Measurements from ENCODE around the gene ZDHHC12. TPM values are rescaled to one million over a fixed set of nuclear protein-coding genes. Genes with fewer than 3 reads are reported as not detected.

ZDHHC12 gene
- total and polyA plus RNA-seq, 2 of the 13 experiments (the other 11 are each of a cell fraction or from before 2014, with no cell fraction given), result 25.4 to 28.0 TPM

GRCh38 chr9:128689820-128690683, 33.9 kb downstream of the ZDHHC12 start (continued):
- TF ChIP-seq ZBED4 (CRISPR knock-in tag; IDR thresholded peaks at IDR 0.05; ENCODE audit: borderline replicate concordance) (peak; percentile 23; the same call in 1 of the 2 replicates), ZNF256 (CRISPR knock-in tag; conservative IDR thresholded peaks at IDR 0.05) (no peak), NKX3-1 (CRISPR knock-in tag; IDR thresholded peaks at IDR 0.05) (no peak), NBN (conservative IDR thresholded peaks at IDR 0.05) (no peak), MAZ (IDR thresholded peaks at IDR 0.05; ENCODE audit: borderline replicate concordance, low read depth, low read length) (no peak), MAZ (CRISPR knock-in tag; IDR thresholded peaks at IDR 0.05; ENCODE audit: low read depth) (0 out of 2 replicates have a peak, but pooled peaks have one; percentile 18), CBX5 (CRISPR knock-in tag; IDR thresholded peaks at IDR 0.05; ENCODE audit: borderline replicate concordance) (no peak), SAP130 (CRISPR knock-in tag; IDR thresholded peaks at IDR 0.05; ENCODE audit: low read depth) (peak; percentile 39; the same call in 1 of the 2 replicates), HDAC1 (CRISPR knock-in tag; IDR thresholded peaks at IDR 0.05) (0 out of 2 replicates have a peak, but pooled peaks have one; percentile 47)

Data from HepG2 (cell line).